GM12878 (cell line): ENCODE measurements around the gene BEST4. TPM values are rescaled to one million over a fixed set of nuclear protein-coding genes. Genes with fewer than 3 reads are reported as not detected.

Experiments
- ASH2L ChIP-seq: fragments of 300-600, 200-600 bp; sonication (generic); IDR thresholded peaks from 2 replicates; pipeline ENCODE4 v1.6.1; 2017; ENCODE audit warnings: low read depth, mild to moderate bottlenecking, borderline replicate concordance
- CHD1 ChIP-seq: IDR thresholded peaks from 2 replicates; pipeline ENCODE4 v1.6.1; 2012; ENCODE audit warnings: low read depth, low read length, improper control_type of control experiment
- CREM ChIP-seq: IDR thresholded peaks from 2 replicates; pipeline ENCODE4 v1.6.1; 2014; ENCODE audit warnings: antibody characterized with exemption, low read depth
- CTCF ChIP-seq, 3 experiments: IDR thresholded peaks in 2 of 3; conservative IDR thresholded peaks in 1 of 3; 2 replicates each; pipeline ENCODE4 v1.5.1; 2011; ENCODE audit warnings: low read depth in 3 of 3, low read length in 3 of 3, mild to moderate bottlenecking in 3 of 3, control low read depth in 2 of 3, moderate library complexity in 2 of 3, inconsistent platforms in 1 of 3, mixed read lengths in 1 of 3; ENCODE audit not compliant: control insufficient read depth in 2 of 3, insufficient read depth in 1 of 3; ENCODE audit errors: extremely low read depth in 1 of 3
- DPF2 ChIP-seq: fragments of 450-650 bp; IDR thresholded peaks from 2 replicates; pipeline ENCODE4 v1.6.1; 2017; ENCODE audit warnings: mild to moderate bottlenecking
- E4F1 ChIP-seq: fragments of 450-650 bp; IDR thresholded peaks from 2 replicates; pipeline ENCODE4 v1.6.1; 2018; ENCODE audit warnings: borderline replicate concordance, mild to moderate bottlenecking; ENCODE audit not compliant: partially characterized antibody
- EGR1 ChIP-seq, 2 experiments: IDR thresholded peaks; 1 replicate in 1 of 2; 2 replicates in 1 of 2; pipeline ENCODE4 v1.6.1; 2011 to 2012; ENCODE audit warnings: low read depth in 2 of 2, low read length in 2 of 2, borderline replicate concordance in 1 of 2, mild to moderate bottlenecking in 1 of 2, moderate library complexity in 1 of 2
- FOXK2 ChIP-seq: fragments of 450-650 bp; IDR thresholded peaks from 2 replicates; pipeline ENCODE4 v1.6.1; 2017; ENCODE audit warnings: mild to moderate bottlenecking, moderate library complexity
- HCFC1 ChIP-seq: fragments of 150-350 bp; IDR thresholded peaks from 2 replicates; pipeline ENCODE4 v1.6.1; 2014; ENCODE audit warnings: low read length
- HDAC2 ChIP-seq: fragments of 200-600 bp; sonication (generic); IDR thresholded peaks from 2 replicates; pipeline ENCODE4 v1.6.1; 2017
- HDAC6 ChIP-seq: fragments of 200-600 bp; sonication (generic); IDR thresholded peaks from one replicate; pipeline ENCODE4 v1.8.0; 2017; ENCODE audit warnings: antibody characterized with exemption; ENCODE audit not compliant: unreplicated experiment
- HDGF ChIP-seq: fragments of 450-650 bp; IDR thresholded peaks from 2 replicates; pipeline ENCODE4 v1.6.1; 2016; ENCODE audit warnings: antibody characterized with exemption
- JUNB ChIP-seq: IDR thresholded peaks from 2 replicates; pipeline ENCODE4 v1.6.1; 2016; ENCODE audit warnings: antibody characterized with exemption, mild to moderate bottlenecking
- NFXL1 ChIP-seq: fragments of 450-650 bp; IDR thresholded peaks from 2 replicates; pipeline ENCODE4 v1.6.1; 2017; ENCODE audit warnings: antibody characterized with exemption, mild to moderate bottlenecking, borderline replicate concordance
- NFYB ChIP-seq: IDR thresholded peaks from 2 replicates; pipeline ENCODE4 v1.6.1; 2011; ENCODE audit warnings: low read depth, mild to moderate bottlenecking, low read length, improper control_type of control experiment, moderate library complexity; ENCODE audit not compliant: insufficient read depth
- PBX3 ChIP-seq: IDR thresholded peaks from 2 replicates; pipeline ENCODE4 v1.6.1; 2011; ENCODE audit warnings: mild to moderate bottlenecking, low read depth, low read length, moderate library complexity; ENCODE audit not compliant: insufficient replicate concordance
- RELB ChIP-seq: fragments of 450-650 bp; IDR thresholded peaks from 2 replicates; pipeline ENCODE4 v1.6.1; 2017; ENCODE audit warnings: low read depth, mild to moderate bottlenecking, moderate library complexity
- SREBF1 ChIP-seq: IDR thresholded peaks from 2 replicates; pipeline ENCODE4 v1.6.1; 2012; ENCODE audit warnings: mild to moderate bottlenecking, low read length
- TARDBP ChIP-seq: IDR thresholded peaks from 2 replicates; pipeline ENCODE4 v1.6.1; 2016; ENCODE audit warnings: borderline replicate concordance
- TBL1XR1 ChIP-seq: IDR thresholded peaks from 2 replicates; pipeline ENCODE4 v1.6.1; 2012; ENCODE audit warnings: low read depth, low read length, improper control_type of control experiment
- WRNIP1 ChIP-seq: IDR thresholded peaks from 2 replicates; pipeline ENCODE4 v1.6.1; 2011; ENCODE audit warnings: low read depth, low read length, improper control_type of control experiment, borderline replicate concordance
- YBX1 ChIP-seq: fragments of 450-650 bp; IDR thresholded peaks from 2 replicates; pipeline ENCODE4 v1.6.1; 2016; ENCODE audit warnings: antibody characterized with exemption
- ZNF274 ChIP-seq: IDR thresholded peaks from one replicate; pipeline ENCODE4 v1.8.0; 2011; ENCODE audit not compliant: insufficient read length, insufficient read depth
- polyA plus RNA-seq, 11 experiments: library from polyadenylated mRNA; depleted of rRNA in 4 of 11; unstranded in 6 of 11; stranded (reverse) in 5 of 11; fragments of >200 nt; fragmentation: Nextera tagmentation in 4 of 11; fragmentation: Illumina TruSeq in 1 of 11; extraction: Ambion mirVana in 4 of 11; extraction: Trizol in 1 of 11; gene quantifications; 1 replicate in 1 of 11; 2 replicates in 10 of 11; pipeline versions ENCODE4 v1.2.1 to v1.2.3, GENCODE V29; 2011 to 2016; ENCODE audit warnings: inconsistent platforms in 2 of 11, missing spikeins in 2 of 11, low read depth in 1 of 11
- total RNA-seq, 4 experiments: library from RNA; depleted of rRNA in 3 of 4; stranded (reverse); fragments of >200 nt in 3 of 4; fragmentation: Illumina TruSeq in 1 of 4; extraction: Trizol in 1 of 4; gene quantifications; 2 replicates each; pipeline versions ENCODE4 v1.2.1 to v1.2.3, GENCODE V29; 2013 to 2021

Gene BEST4
- total and polyA plus RNA-seq, 10 of the 15 experiments (the other 5 are each of a cell fraction or from before 2014, with no cell fraction given): 0.06 to 1.3 (median 0.42) TPM

- TF ChIP-seq E4F1: no peak
- no peak for TF ChIP-seq TBL1XR1
- TF ChIP-seq HDAC2: no peak
- TF ChIP-seq NFYB: peak; percentile 49; the same call in 1 of the 2 replicates
- peak; percentile 95 for TF ChIP-seq CREM
- no peak for TF ChIP-seq CTCF (IDR thresholded peaks at IDR 0.05 in 2 of 3, conservative IDR thresholded peaks at IDR 0.05 in 1 of 3; ENCODE audit: control insufficient read depth in 2 of 3, extremely low read depth in 1 of 3, insufficient read depth in 1 of 3, low read depth in 3 of 3, low read length in 3 of 3)
- no peak for TF ChIP-seq SREBF1
- no peak for TF ChIP-seq YBX1
- no peak for TF ChIP-seq JUNB
- TF ChIP-seq ASH2L: no peak
- no peak for TF ChIP-seq WRNIP1
- no peak for TF ChIP-seq PBX3
- TF ChIP-seq CHD1: no peak
- no peak for TF ChIP-seq HDAC6
- peak; percentile 52 to 83; a peak in 2 of 3 replicates for TF ChIP-seq EGR1 (IDR thresholded peaks at IDR 0.05; ENCODE audit: borderline replicate concordance in 1 of 2, low read depth in 2 of 2, low read length in 2 of 2)
- TF ChIP-seq FOXK2: no peak
- TF ChIP-seq HDGF: peak; percentile 82
- no peak for TF ChIP-seq TARDBP
- no peak; the same call in 1 of the 2 replicates for TF ChIP-seq HCFC1
- no peak for TF ChIP-seq ZNF274
- no peak for TF ChIP-seq NFXL1
- TF ChIP-seq DPF2: no peak
- peak; percentile 74 for TF ChIP-seq RELB
These were observed 48.4 kb downstream of the BEST4 start, which contains the start of gene KIF2C (continued) for GRCh38 chr1:44739307-44740178.
